Measurements from ENCODE around the gene ATL3.

GRCh38 chr11:63609536-63609935 is 61.6 kb downstream of the ATL3 start:
- TF ChIP-seq POLR2A (IDR thresholded peaks at IDR 0.05) (no peak), CTCF (IDR thresholded peaks at IDR 0.05) (no peak)
